Measurements from ENCODE around the gene RPTOR.
"Not testable (repeated sequence)": the region's sequence is repeated elsewhere in the genome, so short reads cannot be mapped to it uniquely, and the experiment has no call there.

The RPTOR gene

GRCh38 chr17:80537386-80537785 is 7.3 kb upstream of the RPTOR start:
- not testable (repeated sequence) for FAIRE-seq; DNase-seq (ENCODE audit: insufficient read length, low spot score)

DNA sequence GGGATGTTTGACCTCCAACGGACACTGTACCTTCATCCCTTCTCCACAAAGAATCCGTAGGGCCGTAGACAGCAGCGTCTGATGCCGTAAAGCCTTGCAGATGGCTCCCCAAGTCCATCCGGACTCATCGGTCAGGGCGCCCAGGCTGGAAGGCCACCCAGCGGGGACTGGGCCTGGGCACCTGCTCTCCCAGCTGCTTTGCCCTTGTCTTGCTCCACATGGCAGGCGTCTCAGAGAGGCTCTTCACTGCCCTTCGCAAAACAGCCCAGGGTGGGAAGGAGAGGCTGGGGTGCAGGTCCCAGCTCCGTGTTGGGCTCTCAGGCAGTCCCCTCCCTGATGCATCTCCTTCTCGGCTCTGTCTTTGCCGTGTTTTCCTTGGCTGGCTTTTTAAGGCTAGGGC is 6.2 kb upstream of the RPTOR start:
- FAIRE-seq (no peak), DNase-seq (ENCODE audit: insufficient read length, low spot score) (no peak)

DNA sequence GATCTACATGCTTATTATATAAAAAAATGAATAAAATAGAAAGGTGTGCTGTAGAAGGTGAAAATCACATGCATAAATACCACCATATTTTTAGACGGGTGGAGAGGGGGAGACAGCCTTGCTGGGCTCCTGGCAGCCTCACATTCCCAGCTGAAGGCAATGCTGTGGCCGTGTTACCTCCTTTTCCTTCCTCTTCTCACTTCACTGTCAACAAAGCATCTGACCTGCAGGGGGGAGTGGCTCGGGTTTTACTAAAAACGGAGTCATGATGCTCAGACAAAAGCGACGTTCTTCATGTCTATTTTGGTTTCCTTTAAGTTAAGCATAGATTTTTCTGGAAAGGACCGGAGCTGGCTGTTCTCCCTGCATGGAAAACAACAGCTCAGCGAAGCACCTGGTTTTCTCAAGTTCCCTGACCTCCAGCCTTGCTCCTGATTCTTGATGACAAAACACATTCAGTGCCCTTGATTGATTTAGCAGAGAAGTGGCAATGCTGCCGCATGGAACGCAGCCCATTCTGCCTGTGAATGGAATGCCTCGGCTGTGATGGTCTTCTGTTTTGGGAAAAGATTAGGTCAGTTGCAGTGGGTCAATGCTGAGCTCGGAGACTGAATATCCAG is 5.5 kb upstream of the RPTOR start:
- FAIRE-seq (no peak), DNase-seq (ENCODE audit: insufficient read length, low spot score) (no peak)

DNA sequence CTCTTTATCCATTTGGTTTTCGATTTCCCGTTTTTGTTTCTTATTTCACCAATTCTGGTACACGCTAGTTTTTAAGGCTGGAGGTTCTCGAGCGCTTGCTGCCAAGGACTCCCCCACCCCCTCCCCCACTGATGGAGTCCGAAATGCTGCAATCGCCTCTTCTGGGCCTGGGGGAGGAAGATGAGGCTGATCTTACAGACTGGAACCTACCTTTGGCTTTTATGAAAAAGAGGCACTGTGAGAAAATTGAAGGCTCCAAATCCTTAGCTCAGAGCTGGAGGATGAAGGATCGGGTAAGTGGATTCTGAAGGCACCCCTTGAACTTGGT is 825 bp downstream of the RPTOR start:
- FAIRE-seq, result no peak
- no peak for DNase-seq (ENCODE audit: insufficient read length, low spot score)

DNA sequence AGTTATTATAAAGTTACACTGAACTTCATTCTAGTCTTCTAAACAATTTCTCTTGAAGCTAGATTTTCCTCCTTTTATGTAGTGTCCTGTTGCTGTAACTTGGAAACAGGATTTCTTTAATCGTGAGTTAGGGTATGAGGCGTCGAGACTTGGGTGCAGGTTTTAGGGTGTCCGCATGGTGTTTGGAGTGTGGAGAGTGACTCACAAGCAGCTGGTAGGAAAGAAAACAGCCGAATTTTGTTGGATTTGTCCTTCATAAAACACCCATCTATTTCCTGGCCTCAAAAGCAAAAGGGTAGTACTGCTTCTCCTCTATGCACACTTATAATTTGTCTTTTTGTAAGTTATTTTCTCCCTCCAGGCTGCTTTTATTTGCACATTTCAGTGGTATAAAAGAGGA is 1.6 kb downstream of the RPTOR start:
- no peak for FAIRE-seq
- no peak for DNase-seq (ENCODE audit: insufficient read length, low spot score)

DNA sequence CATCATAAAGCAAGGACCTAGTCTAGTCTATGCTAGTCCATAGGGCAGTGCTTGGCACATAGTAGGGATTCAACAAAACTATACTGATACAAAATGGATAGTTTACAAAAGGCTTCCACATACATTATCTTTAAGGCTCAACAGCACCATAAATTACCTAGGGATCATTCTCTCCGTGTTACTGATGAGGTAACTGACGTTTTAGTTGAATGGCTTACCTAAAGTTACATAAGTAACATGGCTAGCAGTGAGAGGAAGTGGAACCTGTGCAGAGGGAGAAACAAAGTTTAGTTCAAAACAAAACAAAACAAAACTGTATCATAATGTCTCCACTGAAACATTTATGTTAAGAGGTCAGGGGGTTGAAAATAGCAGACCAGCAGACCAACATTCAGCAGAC is 7.9 kb downstream of the RPTOR start:
- DNase-seq (ENCODE audit: insufficient read length, low spot score) (no peak), FAIRE-seq (no peak)

DNA sequence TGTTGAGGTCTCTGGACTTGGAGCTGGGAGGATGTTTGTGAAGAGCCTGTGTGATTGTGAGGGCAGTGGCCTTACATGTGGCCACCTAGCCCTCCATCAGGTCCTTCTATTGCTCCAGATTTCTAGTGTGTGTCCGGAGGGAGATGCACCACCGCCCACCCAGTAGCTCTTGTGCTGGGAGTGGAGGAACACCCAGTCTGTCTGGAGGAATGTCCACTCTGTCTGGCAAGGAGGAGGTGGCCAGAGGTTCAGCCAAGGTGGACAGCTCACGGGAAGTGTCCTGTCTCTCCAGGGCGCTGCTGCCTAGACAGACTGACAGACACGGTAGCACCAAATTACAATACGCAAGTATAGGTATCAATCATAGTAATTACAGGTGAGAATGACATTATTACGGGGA is 10.6 kb downstream of the RPTOR start:
- no peak for FAIRE-seq

DNA sequence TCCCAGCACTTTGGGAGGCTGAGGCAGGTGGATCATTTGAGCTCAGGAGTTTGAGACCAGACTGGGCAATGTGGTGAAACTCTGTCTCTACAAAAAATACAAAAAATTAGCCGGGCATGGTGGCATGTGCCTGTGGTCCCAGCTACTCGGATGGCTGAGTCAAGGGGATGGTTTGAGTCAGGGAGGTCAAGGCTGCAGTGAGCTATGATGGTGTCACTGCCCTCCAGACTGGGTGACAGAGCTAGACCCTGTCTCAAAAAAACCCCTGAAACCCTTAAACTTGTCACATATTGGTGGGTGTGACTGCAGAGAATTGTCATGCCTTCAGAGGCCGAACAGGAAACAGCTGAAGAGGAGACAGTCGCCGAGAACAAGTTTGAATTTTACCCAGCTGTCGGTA is 13.4 kb downstream of the RPTOR start:
- FAIRE-seq, result no peak
- no peak for DNase-seq (ENCODE audit: insufficient read length, low spot score)

More for the DNA sequence above, 10.6 kb downstream of the RPTOR start:
- no peak for DNase-seq (ENCODE audit: insufficient read length, low spot score)

GRCh38 chr17:80559825-80560251 is 15.2 kb downstream of the RPTOR start:
- DNase-seq (ENCODE audit: insufficient read length, low spot score) (no peak), FAIRE-seq (no peak)

DNA sequence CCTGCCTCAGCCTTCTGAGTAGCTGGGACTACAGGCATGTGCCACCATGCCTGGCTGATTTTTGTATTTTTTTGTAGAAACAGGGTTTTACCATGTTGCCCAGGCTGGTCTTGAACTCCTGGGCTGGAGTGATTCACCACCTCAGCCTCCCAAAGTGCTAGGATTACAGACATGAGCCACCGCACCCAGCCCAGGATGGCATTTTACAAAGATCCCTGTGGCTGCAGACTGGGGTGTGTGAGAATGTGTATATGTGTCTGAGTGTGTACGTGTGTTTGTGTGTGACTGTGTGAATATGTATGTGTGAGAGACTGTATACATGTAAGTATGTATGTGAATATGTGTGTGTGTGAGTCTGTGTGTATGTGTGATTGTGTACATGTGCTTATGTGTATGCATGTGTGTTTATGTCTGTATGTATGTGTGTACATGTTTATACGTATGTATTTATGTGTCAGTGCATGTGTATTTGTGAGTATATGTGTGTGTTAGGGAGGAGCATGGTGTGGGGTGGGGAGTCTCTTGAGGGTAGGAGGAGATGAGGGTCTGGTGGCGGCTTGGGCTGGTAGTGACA is 17.0 kb downstream of the RPTOR start:
- no peak for FAIRE-seq

DNA sequence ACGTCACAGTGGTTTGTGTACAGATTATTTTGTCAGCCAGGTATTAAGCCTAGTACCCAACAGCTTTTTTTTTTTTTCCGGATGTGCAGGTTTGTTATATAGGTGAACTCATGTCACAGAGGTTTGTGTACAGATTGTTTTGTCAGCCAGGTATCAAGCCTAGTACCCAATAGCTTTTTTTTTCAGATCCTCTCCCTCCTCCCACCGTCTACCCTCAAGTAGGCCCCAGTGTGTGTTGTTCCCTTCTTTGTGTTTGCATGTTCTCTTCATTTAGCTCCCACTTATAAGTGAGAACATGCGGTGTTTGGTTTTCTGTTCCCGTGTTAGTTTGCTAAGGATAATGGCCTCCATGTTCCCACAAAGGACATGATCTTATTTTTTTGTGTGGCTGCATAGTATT is 19.9 kb downstream of the RPTOR start:
- no peak for DNase-seq (ENCODE audit: insufficient read length, low spot score)
- no peak for FAIRE-seq

More for the DNA sequence above, 17.0 kb downstream of the RPTOR start:
- DNase-seq (ENCODE audit: insufficient read length, low spot score), result no peak

DNA sequence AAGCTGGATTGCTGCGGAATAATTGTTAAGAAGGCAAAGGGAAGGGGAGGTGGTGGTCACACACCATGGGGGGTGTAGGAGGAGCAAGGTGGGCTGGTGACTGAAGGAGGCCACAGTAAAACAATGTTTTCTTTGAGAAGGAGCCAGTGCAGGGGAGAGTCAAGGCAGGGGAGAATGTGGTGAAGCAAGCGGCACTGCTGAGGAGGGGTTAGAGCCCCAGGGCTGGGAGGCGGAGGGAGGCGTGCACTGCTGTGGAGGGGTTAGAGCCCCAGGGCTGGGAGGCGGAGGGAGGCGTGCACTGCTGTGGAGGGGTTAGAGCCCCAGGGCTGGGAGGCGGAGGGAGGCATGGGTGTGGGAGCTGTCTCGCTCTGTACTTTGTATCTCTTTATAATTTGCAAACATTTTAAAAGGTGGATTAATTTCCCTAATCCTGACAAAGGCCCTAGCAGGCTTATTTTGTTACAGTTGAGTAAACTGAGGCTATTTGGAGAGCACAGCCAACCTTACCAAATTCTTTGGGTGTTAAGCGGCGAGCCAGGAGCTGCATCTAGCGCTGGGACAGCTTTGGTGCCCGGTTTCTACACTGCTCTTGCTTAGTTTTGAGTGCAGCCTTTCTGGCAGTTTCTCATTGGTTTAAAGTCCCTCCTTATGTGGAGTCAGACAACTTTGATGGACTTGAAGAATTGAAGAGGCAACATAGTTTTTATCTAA is 20.9 kb downstream of the RPTOR start:
- FAIRE-seq, result no peak
- no peak for DNase-seq (ENCODE audit: insufficient read length, low spot score)

- FAIRE-seq (no peak), DNase-seq (ENCODE audit: insufficient read length, low spot score) (no peak)
Observed at GRCh38 chr17:80566054-80566400, 21.4 kb downstream of the RPTOR start.

DNA sequence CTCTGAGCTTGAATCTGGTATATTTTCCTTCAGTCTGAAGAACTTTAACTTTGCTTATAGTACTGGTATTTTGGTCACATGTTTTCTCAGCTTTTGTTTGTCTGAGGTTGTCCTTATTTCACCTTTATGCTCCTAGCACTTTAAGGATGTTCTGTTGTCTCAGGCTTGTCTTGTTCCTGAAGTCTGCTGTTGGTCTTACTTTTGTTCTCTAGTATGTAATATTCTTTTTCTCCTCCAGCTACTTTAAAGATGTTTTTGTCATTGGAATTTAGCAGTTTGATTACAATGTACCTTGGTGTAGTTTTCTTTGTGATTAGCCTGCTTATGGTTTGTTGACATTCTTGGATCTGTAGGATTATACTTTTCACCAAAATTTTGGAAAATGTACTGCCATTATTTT is 23.6 kb downstream of the RPTOR start:
- no peak for DNase-seq (ENCODE audit: insufficient read length, low spot score)
- no peak for FAIRE-seq

DNA sequence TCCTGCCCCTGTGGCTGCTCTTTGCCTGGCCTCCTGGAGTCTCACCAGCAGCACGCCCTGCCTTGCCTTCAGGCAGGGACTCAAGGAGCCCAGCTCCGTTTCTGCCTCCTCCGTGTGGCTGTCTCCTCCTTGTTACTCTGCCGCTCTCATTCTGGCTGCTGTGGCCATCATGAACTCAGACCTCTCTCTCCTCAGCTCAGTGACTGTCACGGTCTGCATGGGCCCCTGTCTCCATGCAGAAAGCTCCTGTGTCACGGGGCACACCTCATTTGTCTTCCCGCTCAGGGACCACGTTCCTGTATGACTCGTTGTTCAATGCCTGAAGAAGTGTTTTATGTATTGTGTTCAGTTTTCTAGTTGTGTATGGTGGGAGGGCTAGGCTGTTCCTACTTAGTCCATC is 25.3 kb downstream of the RPTOR start:
- FAIRE-seq, result no peak

DNA sequence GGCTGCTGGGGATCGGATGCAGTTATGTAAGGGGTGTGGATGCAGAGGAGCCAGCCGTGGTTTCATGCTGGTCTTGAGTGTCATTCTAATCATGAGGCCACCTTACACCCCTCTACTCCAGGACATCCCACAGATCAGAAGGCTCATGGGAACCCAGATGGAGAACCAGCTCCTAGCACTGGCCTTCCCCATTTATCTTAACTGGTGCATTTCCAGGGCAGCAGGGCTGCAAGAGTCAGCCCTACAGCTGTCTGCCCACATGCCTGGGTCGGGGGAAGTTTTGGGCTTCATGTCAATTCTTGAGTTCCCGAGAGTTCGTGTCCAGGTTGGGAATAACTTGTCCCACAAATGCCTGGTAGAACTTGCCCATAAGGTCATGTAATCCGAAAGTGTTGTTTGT is 29.1 kb downstream of the RPTOR start:
- FAIRE-seq (no peak), DNase-seq (ENCODE audit: insufficient read length, low spot score) (no peak)

More for the DNA sequence above, 25.3 kb downstream of the RPTOR start:
- DNase-seq (ENCODE audit: insufficient read length, low spot score), result no peak

DNA sequence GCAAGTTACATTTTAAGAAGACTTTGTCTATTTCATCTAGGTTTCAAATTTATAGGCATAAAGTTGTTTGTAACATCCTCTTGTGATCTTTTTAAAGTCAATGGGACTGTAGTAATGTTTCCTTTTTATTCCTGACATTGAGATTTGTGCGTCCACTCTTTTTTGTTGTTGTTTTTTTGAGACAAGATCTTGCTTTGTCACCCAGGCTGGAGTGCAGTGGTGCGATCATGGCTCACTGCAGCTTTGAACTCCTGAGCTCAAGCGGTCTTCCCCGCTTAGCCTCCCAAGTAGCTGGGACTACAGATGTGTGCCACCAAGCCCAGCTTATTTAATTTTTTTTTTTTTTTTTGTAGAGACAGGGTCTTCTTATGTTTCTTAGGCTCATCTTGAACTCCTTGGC is 29.9 kb downstream of the RPTOR start:
- FAIRE-seq, result no peak

DNA sequence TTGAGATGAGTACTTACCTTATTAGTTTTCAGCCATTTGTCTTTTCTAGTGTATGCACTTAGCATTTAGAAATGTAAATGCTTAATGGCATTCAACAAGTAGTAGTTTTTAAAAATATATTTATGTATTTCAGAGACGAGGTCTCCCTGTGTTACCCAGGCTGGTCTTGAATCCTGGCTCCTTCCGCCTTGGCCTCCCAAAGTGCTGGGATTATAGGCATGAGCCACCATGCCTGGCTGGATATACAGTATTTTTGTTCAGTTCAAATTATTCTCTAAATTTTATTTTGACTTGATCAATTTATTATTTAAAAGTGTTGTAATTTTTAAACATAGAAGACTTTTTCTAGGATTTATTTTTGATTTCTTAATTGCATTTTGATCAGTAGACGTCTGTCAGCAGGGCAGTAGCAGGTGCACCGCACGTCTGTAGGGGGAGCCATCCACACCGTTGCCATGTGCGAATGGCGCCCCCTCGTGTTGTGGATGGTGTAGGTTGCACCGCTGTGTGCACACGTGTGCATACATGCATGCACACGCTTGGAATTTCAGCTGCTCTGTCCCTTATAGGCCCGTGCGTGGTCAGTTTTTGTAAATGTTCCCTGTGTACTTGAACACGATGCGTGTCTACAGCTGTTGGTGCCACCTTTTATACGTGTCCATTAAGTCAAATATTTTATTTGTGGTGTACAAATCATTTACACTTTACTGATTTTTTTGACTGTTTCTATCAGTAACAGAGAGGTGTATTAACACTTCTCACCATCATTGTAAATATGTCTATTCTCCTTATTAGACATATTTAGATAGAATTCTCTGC is 30.6 kb downstream of the RPTOR start:
- peak; percentile 96 for FAIRE-seq
- peak; percentile 89 for DNase-seq (ENCODE audit: insufficient read length, low spot score)

More for the DNA sequence above, 29.9 kb downstream of the RPTOR start:
- DNase-seq (ENCODE audit: insufficient read length, low spot score), result no peak

DNA sequence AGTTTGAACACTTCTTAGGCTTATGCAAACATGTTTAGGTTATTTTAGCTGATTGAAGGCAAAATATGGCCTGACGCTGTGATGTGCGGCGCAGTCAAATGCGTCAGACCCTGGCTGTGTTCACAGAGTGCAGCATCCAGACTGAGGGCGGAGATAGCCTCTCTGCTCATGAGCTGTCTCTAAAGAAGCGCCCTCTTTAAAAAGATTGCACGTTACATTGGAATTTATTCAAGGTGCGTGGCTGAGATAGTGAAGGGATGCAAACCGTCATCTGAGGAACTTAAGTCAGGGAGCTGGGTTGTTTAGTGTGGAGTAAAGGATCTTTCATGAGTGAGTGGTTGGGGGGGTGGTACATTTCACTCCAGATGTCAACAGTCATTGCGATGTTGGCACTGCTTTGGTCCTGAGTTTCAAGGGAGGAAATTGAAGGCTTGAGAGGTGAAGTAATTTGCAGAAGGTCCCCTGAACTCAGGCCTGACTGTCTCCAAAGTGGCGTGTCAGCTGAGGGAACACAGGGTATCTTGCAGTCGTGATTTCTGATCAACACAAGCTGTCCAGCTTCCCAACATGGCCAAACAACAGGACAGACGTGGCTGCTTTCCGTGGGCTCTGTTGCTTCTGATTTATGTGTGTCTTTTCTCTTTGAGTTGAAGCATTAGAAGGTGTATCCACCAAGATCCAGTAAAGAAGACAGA is 33.4 kb downstream of the RPTOR start:
- FAIRE-seq (no peak), DNase-seq (ENCODE audit: insufficient read length, low spot score) (no peak)

DNA sequence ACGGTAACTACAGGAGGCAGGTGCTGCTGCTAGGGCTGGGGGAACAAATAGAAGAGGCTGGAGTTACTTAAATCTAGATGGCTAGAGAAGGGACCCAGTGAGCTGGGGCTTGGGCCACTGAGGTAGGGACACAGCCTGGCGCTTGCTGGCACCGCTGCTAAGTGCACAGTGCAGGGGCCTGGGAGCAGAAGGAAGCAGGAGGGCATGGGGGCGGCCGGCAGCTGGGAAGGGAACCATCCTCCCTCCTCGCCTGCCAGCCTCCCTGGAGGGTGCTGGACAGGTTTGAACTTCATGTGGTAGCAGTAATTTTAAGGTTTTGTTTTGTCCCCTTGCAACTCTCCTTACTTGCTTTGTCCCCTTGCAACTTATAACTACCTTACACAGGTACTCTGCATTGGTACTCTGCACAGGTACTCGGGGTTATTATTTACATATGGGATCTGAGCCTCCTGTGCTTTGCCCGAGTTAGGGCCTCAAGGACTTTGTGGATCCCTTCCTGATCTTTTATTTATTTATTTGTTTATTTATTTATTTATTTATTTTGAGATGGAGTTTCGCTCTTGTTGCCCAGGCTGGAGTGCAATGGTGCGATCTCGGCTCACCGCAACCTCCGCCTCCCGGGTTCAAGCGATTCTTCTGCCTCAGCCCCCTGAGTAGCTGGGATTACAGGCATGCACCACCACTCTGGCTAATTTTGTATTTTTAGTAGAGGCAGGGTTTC is 34.2 kb downstream of the RPTOR start:
- not testable (repeated sequence) for DNase-seq (ENCODE audit: insufficient read length, low spot score); FAIRE-seq
